Activated T-cell treated with anti-CD3 and anti-CD28 coated beads, Interleukin-2, amount 50 U/mL, for 24 hours (primary cell): ENCODE results near the gene TM9SF1.
"Not testable (repeated sequence)": the region's sequence is repeated elsewhere in the genome, so short reads cannot be mapped to it uniquely, and the experiment has no call there.

ENCODE experiments used
- DNase-seq: peaks from one replicate; pipeline ENCODE4 v3.0.0-alpha.2; 2020
- H3K27ac Mint-ChIP-seq: 2 replicates; pipeline ENCODE4 v1.8.0; 2020; ENCODE audit warnings: mild to moderate bottlenecking, mixed read lengths
- H3K27me3 Mint-ChIP-seq: 2 replicates; pipeline ENCODE4 v1.8.0; 2020; ENCODE audit warnings: mixed read lengths
- H3K36me3 Mint-ChIP-seq: 2 replicates; pipeline ENCODE4 v1.8.0; 2020; ENCODE audit warnings: low read depth, mixed read lengths
- H3K4me1 Mint-ChIP-seq: 2 replicates; pipeline ENCODE4 v1.8.0; 2020; ENCODE audit warnings: low read depth, mixed read lengths
- H3K4me3 Mint-ChIP-seq: 2 replicates; pipeline ENCODE4 v1.8.0; 2020; ENCODE audit warnings: mild to moderate bottlenecking, moderate library complexity, mixed read lengths
- H3K9me3 Mint-ChIP-seq: 2 replicates; pipeline ENCODE4 v1.8.0; 2020; ENCODE audit warnings: mixed read lengths

TM9SF1 gene

DNA sequence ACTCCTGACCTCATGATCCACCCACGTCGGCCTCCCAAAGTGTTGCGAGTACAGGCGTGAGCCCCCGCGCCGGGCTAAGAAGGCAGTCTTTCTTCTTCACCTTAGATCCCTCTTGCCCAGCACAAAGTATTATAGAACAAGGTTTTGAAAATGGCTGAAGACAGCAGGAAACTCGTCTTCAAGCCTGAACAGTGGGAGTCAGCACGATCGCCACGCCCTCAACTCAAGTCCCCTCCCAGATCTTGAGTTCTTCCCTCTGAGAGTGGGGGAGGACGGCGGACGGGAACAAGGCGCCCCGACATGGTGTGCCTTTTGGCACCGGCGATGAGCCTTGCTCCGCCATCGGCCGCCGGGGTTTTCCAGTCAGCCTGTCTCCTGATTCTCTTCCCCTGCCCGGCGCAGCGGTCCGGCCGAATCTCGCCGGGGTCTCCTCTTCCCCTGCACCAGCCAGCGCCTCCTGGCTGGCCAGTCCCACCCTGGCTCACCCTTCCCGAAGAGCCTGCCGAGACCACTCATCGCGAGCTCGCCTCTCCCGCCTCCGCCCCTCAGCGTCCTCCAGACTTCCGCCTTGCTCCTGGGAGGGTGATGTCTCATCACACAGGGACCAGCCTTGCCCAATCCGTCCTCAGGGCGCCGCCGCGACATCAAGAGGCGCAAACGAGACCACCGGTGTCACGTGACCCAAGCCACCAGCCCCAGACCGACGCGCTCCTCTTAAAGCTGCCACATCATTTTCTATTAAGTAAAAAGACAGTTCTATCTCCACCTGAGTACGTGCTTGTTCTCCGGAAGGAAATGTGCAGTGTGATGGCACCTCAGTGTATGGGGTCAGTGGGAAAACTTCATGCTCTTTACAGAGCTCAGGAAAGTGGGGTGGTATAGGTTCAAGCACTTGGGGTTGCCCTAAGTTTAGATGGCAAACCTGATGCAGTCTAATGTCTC lies 18.0 kb upstream of the TM9SF1 start, which contains the start of gene CHMP4A:
Gene CHMP4A (minus strand): TSS at position 565 of the 942 bp plus-strand sequence. CDS start 49 bp downstream, at position 516.
- peaks cover 88% of the 10 kb centered on the region for H3K36me3 Mint-ChIP-seq
- H3K9me3 Mint-ChIP-seq = no peaks in the 10 kb centered on the region

DNA sequence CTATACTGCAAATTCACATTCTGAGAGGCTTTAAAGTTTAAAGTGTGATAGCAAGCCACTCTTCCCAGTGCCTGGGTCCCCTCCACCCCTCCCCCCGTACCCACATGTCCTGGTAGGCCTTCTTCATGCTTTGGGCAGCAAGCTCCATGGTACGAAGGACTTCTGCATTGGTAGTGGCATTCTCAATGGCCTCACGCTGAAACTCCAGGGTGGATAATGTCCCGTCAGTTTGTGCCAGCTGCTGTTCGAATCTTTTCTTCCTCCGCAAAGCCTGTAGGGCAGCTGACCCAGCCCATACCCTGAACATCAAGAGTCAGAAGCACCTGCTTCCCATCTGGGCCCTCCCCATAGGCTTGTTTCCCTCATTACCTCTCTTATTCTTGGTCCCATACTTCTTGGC lies 16.1 kb upstream of the TM9SF1 start:
- Mint-ChIP-seq H3K4me3 (peak overlapping the region; percentile 94), H3K4me1 (peaks cover 83% of the 10 kb centered on the region), H3K36me3 (peaks cover 89% of the 10 kb centered on the region), H3K27ac (peak overlapping the region; percentile 97), H3K27me3 (no peaks in the 10 kb centered on the region), H3K9me3 (no peaks in the 10 kb centered on the region)
- no peak for DNase-seq

More for the DNA sequence above, 18.0 kb upstream of the TM9SF1 start, which contains the start of gene CHMP4A:
- DNase-seq = peak; percentile 93
- H3K27ac Mint-ChIP-seq = peak within 1 kb of the TSS; percentile 97
- peaks cover 68% of the 10 kb centered on the region for H3K4me1 Mint-ChIP-seq
- no peaks in the 10 kb centered on the region for H3K27me3 Mint-ChIP-seq
- peak within 1 kb of the TSS; percentile 94 for H3K4me3 Mint-ChIP-seq

DNA sequence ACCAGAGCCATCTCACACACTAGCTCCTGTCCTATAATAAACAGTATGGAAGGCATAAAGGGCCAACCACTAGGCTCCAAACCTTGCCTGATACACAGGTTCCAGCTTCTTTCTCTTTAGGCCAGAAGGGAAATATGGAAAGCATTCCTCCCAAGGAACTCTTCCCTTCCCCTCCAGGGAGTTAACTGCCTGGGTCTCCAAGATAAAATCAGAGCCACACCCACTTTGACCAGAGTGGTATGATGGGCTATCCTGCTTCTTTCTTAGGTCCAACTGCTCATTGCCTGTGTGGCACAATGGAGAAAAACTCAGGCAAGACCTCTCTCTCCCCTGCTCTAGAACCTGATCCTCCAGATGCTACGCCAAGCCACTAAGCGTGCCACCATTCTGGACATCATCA lies 12.4 kb upstream of the TM9SF1 start:
- Mint-ChIP-seq H3K36me3 (peaks cover 94% of the 10 kb centered on the region), H3K4me3 (no peak overlapping the region), H3K9me3 (peaks cover 4% of the 10 kb centered on the region), H3K27ac (peak overlapping the region; percentile 58), H3K4me1 (peaks cover 66% of the 10 kb centered on the region), H3K27me3 (no peaks in the 10 kb centered on the region)
- DNase-seq = no peak

DNA sequence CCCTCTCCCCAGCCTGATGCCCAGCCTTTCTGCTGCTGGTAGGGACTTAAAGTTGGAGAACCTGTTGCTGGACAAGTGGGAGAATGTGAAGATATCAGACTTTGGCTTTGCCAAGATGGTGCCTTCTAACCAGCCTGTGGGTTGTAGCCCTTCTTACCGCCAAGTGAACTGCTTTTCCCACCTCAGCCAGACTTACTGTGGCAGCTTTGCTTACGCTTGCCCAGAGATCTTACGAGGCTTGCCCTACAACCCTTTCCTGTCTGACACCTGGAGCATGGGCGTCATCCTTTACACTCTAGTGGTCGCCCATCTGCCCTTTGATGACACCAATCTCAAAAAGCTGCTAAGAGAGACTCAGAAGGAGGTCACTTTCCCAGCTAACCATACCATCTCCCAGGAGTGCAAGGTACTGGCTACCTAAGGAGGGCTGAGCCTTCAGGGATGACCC lies 11.9 kb upstream of the TM9SF1 start:
- Mint-ChIP-seq H3K9me3 (peaks cover 7% of the 10 kb centered on the region), H3K36me3 (peaks cover 95% of the 10 kb centered on the region), H3K27me3 (no peaks in the 10 kb centered on the region), H3K4me1 (peaks cover 62% of the 10 kb centered on the region), H3K4me3 (no peak overlapping the region), H3K27ac (peak overlapping the region; percentile 58)
- DNase-seq = peak; percentile 25

DNA sequence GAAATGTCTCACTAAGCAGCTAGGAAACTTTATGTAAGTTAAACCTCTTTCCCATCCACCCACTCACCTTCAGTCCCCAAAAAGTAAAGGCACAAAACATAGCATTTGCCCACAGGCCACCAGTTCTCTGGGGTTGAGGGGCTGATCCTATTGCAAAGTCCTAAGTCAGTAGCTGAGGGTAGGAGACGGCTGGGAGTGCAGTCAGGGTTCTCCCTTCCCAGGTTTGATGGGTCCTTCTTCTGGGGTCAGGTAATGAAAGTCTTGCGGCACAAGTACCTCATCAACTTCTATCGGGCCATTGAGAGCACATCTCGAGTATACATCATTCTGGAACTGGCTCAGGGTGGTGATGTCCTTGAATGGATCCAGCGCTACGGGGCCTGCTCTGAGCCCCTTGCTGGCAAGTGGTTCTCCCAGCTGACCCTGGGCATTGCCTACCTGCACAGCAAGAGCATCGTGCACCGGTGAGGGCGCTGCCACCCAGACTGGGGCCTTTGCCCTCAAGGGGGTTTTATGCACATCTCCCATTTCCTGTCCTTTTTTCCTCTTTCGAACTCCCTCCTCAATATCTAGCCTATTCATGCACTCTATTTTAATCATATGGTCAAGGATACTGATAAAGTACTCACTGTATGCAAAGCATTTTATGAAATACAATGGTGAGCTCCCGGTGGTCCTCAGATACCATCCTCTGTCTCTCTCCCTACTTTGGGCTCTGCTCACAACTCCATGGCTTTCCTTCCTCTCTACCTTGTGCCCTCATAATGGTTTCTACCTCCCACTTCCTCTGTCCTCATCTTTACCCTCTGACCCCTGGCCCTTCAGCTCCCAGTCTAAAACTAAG lies 11.2 kb upstream of the TM9SF1 start:
- peak; percentile 23 for DNase-seq
- H3K27ac Mint-ChIP-seq = peak overlapping the region; percentile 58
- H3K4me3 Mint-ChIP-seq = no peak overlapping the region
- no peaks in the 10 kb centered on the region for H3K27me3 Mint-ChIP-seq
- H3K9me3 Mint-ChIP-seq = peaks cover 7% of the 10 kb centered on the region
- H3K4me1 Mint-ChIP-seq = peaks cover 57% of the 10 kb centered on the region
- peaks cover 95% of the 10 kb centered on the region for H3K36me3 Mint-ChIP-seq

- Mint-ChIP-seq H3K4me3 (no peak overlapping the region), H3K9me3 (peaks cover 7% of the 10 kb centered on the region), H3K4me1 (peaks cover 47% of the 10 kb centered on the region), H3K36me3 (peaks cover 92% of the 10 kb centered on the region), H3K27me3 (no peaks in the 10 kb centered on the region), H3K27ac (no peak overlapping the region)
- no peak for DNase-seq
Measured at GRCh38 chr14:24204163-24205146, 9.2 kb upstream of the TM9SF1 start.

DNA sequence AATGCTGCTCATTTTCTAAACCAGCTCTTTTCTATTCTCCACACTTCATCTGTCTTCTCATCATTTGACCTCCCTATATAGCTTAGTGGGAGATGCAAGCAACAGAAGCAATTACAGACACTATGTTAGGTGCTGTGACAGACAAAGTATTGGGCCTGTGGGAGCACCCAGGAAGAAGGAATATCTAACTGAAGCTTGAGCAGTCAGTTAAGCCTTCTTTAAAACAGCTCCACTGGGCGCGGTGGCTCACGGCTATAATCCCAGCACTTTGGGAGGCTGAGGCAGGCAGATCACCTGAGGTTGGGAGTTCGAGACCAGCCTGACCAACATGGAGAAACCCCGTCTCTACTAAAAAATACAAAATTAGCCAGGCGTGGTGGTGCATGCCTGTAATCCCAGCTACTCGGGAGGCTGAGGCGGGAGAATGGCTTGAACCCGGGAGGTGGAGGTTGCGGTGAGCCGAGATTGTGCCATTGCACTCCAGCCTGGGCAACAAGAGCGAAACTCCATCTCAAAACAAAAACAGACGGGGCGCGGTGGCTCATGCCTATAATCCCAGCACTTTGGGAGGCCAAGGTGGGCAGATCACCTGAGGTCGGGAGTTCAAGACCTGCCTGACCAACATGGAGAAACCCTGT lies 8.1 kb upstream of the TM9SF1 start:
- H3K36me3 Mint-ChIP-seq = peaks cover 93% of the 10 kb centered on the region
- H3K4me3 Mint-ChIP-seq, H3K27me3 Mint-ChIP-seq, H3K9me3 Mint-ChIP-seq, DNase-seq, H3K27ac Mint-ChIP-seq: not testable (repeated sequence)
- peaks cover 52% of the 10 kb centered on the region for H3K4me1 Mint-ChIP-seq

- not testable (repeated sequence) for H3K27ac Mint-ChIP-seq, H3K9me3 Mint-ChIP-seq, DNase-seq, H3K27me3 Mint-ChIP-seq, H3K4me3 Mint-ChIP-seq
- H3K36me3 Mint-ChIP-seq = peaks cover 89% of the 10 kb centered on the region
- H3K4me1 Mint-ChIP-seq = peaks cover 46% of the 10 kb centered on the region
Measured at GRCh38 chr14:24202538-24202937, 7.3 kb upstream of the TM9SF1 start.

GRCh38 chr14:24198814-24199524 lies 3.7 kb upstream of the TM9SF1 start:
- Mint-ChIP-seq H3K27ac (peak overlapping the region; percentile 42), H3K9me3 (peaks cover 7% of the 10 kb centered on the region), H3K27me3 (no peaks in the 10 kb centered on the region), H3K4me1 (peaks cover 45% of the 10 kb centered on the region), H3K36me3 (peaks cover 76% of the 10 kb centered on the region), H3K4me3 (peak overlapping the region; percentile 9)
- DNase-seq = no peak

DNA sequence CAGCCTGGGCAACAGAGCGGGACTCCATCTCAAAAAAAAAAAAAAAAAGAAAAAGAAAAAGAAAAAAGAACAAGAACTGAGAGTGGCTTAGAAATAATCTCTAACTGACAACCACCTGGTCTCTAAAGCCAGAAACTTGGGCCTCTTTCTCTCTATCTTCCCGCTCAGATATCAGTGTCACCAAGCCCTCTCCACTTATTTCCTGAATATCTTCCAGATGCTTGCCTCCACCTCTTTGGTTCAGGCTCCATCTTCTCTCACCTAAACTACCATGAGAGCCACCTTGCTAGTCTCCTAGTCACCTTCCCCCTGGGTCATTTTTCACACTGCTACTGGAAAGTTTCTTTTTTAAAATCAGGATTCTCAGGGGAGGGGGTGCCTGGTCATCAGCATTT lies 1.8 kb upstream of the TM9SF1 start:
- DNase-seq = no peak
- Mint-ChIP-seq H3K27me3 (no peaks in the 10 kb centered on the region), H3K27ac (peak overlapping the region; percentile 88), H3K4me3 (peak overlapping the region; percentile 97), H3K36me3 (peaks cover 71% of the 10 kb centered on the region), H3K4me1 (peaks cover 55% of the 10 kb centered on the region), H3K9me3 (no peaks in the 10 kb centered on the region)

DNA sequence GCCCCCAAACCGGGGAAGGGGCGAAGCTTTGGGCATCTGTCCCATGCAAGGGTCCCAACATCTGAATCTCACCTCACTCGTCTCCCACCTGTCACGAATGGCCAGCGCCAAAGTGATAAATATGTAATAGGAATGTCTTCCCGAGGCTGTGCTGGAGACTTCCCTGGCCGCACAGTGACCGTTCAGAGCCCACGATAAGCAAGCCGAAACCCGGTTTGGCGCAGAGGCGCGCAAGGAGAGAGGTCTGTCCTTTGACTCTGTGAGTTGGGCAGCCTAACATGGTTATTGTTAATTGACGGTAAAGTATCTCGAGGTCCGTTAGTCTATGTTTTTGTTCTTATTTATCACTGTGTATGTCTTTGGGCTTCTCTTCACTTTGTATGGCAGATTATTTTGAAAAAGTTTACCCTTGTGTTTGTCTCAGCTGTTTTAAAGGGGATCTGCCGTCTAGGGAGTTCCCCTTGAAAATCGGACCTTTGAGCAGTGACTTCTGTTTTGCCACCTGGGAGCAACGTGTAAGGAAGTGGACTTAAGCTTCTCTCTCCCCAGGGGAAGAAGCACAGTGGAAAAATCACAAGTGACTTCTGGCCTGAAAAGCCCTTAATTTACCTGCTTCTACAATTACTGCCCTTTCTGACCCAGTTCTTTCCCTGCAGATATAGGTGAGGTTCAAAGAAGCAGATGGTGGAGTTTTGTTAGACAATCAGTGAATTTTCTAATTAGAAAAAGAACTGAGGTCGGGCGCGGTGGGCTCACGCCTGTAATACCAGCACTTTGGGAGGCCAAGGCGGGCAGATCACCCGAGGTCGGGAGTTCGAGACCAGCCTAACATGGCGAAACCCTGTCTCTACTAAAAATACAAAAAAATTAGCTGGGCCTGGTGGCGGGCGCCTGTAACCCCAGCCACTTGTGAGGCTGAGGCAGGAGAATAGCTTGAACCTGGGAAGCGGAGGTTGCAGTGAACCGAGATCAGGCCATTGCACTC lies 1.1 kb upstream of the TM9SF1 start:
- peak overlapping the region; percentile 97 for H3K4me3 Mint-ChIP-seq
- no peaks in the 10 kb centered on the region for H3K9me3 Mint-ChIP-seq
- DNase-seq = no peak
- peak overlapping the region; percentile 98 for H3K27ac Mint-ChIP-seq
- no peaks in the 10 kb centered on the region for H3K27me3 Mint-ChIP-seq
- peaks cover 59% of the 10 kb centered on the region for H3K4me1 Mint-ChIP-seq
- peaks cover 71% of the 10 kb centered on the region for H3K36me3 Mint-ChIP-seq

- Mint-ChIP-seq H3K27ac (peak overlapping the region; percentile 98), H3K4me3 (peak overlapping the region; percentile 97), H3K36me3 (peaks cover 68% of the 10 kb centered on the region), H3K27me3 (no peaks in the 10 kb centered on the region), H3K4me1 (peaks cover 65% of the 10 kb centered on the region), H3K9me3 (no peaks in the 10 kb centered on the region)
- no peak for DNase-seq
Measured at GRCh38 chr14:24194873-24195185, 412 bp downstream of the TM9SF1 start.
